Measurements from ENCODE around the gene PCID2.
A peak's percentile ranks its signal among the peaks of the same experiment; 100 is the strongest.

Gene PCID2

GRCh38 chr13:113220877-113221276 is 12.4 kb upstream of the PCID2 start:
- DNase-seq (ENCODE audit: insufficient read length, low spot score) (no peak), FAIRE-seq (no peak)

GRCh38 chr13:113220141-113220598 is 11.7 kb upstream of the PCID2 start:
- no peak for FAIRE-seq
- DNase-seq (ENCODE audit: insufficient read length, low spot score): no peak

- DNase-seq (ENCODE audit: insufficient read length, low spot score) (no peak), FAIRE-seq (no peak)
Observed at GRCh38 chr13:113219256-113219940, 10.9 kb upstream of the PCID2 start.

GRCh38 chr13:113218586-113218985 is 10.1 kb upstream of the PCID2 start:
- DNase-seq (ENCODE audit: insufficient read length, low spot score) (no peak), FAIRE-seq (no peak)

DNA sequence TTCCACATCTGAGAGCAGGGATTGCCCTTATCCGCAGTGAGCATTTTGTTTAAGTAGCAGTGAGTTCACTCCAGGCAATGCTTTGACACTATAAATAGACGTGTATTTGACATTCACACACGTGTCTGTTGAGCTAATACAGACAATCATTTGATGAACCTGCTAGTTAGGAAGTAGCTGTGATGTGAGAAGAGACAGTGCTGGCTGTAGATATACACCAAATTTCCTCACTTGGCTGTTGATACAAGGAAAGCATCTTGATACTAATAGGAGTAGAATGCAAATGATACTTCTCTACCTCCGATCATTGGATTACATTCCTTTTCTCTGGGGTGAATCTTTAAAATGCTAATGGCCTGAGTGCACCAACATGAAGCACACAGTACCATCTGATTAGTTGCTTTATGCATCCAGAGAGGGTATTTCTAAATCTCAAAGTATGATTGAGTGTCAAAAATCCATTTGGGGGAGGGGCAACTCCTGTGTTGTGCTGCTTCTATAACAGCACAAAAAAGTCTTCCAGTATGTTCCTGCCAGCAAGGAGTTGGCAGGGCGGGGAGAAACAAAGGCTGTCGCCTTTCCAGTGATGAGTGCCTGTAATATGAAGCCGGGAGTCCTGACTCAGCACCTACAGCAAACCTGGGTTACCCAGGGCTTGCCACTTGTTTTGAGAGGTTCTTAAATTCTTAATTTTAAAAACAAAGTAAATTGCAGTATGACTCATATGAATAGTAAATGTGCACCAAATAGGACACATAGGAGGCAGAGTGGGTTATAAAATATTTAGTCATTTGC is 8.0 kb upstream of the PCID2 start:
- FAIRE-seq: no peak
- DNase-seq (ENCODE audit: insufficient read length, low spot score): peak; percentile 52

GRCh38 chr13:113211774-113212173 is 3.3 kb upstream of the PCID2 start:
- DNase-seq (ENCODE audit: insufficient read length, low spot score) (no peak), FAIRE-seq (no peak)

GRCh38 chr13:113210833-113211232 is 2.4 kb upstream of the PCID2 start:
- FAIRE-seq (no peak), DNase-seq (ENCODE audit: insufficient read length, low spot score) (no peak)

DNA sequence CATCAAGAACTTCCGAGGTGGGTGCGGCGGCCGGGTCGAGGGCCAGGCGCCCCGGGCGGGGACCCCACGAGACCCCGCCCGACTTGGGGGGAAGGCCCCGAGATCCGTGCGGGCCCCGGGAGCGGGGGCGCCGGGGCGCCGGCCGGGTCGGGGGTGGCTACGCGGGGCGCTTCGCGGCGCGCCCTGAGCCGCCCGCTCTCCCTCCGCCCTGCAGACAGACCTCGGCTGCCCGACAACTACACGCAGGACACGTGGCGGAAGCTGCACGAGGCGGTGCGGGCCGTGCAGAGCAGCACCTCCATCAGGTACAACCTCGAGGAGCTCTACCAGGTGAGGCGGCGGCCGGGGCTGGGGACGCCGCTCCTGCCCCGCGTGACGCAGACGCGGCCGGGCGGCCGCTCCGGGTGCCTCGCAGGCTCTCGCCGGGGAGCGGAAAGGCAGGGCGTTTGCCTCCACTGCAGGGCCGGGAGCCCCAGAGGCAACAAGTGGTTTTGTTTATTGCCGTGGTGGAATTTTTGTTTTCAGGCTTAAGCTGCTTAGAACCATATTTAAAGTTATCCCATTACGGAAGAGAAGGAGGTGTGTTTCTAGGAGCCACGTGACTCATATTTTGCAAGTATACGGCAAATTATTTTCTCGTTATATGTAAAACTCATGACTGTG is 1.4 kb upstream of the PCID2 start:
- DNase-seq (ENCODE audit: insufficient read length, low spot score) (no peak), FAIRE-seq (no peak)

GRCh38 chr13:113209336-113209758 is 878 bp upstream of the PCID2 start, which contains the start of gene CUL4A:
TSS of gene CUL4A (plus strand) at chr13:113209613. CDS start at chr13:113209628, 15 bp downstream.
- FAIRE-seq (no peak), DNase-seq (ENCODE audit: insufficient read length, low spot score) (peak; percentile 53)

DNA sequence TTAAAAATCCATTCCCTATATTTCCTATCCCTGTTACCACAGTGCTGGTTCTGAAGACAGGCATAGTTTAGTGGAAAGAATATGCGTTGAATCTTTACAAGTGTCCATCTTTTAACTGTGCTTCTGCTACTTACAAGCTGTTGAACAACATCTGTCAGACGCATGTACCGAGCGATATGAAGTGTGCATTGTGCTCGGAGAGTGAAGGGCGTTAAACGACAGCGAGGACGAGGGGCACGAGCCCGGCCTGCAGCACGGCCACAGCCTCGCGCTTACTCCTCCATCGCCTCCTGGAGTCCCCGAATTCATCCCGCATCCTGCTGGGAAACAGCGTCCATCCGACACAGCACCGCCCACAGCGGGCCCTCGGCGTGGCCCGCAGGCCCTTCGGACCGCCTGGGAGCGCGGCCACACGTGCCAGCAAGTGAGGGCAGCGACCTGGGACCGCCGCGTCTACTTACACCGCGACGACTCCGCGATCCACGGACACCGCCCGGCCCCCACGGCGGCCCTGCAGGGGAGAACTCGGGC is 514 bp downstream of the PCID2 start:
- no peak for DNase-seq (ENCODE audit: insufficient read length, low spot score)
- FAIRE-seq: peak; percentile 26

GRCh38 chr13:113207460-113207859 is 1.0 kb downstream of the PCID2 start:
- DNase-seq (ENCODE audit: insufficient read length, low spot score) (no peak), FAIRE-seq (no peak)

- FAIRE-seq (no peak), DNase-seq (ENCODE audit: insufficient read length, low spot score) (no peak)
Observed at GRCh38 chr13:113205428-113205931, 3.0 kb downstream of the PCID2 start.

DNA sequence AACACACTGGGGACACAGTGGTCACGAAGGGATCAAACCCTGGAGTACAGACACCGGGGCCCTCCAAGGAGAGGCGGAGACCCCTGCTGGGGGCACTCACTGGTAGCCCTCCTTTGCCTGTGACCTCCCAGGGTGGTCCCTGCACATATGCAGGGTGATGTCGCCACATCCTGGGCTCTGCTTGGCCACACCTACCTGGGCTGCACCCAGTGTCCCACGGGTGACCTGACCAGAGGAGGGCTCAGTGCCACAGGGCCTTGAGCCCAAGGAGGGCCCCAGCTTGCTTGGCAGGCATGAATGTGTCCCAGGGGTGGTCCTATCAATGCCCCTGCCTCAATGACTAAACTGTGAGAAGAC is 4.1 kb downstream of the PCID2 start:
- no peak for FAIRE-seq
- no peak for DNase-seq (ENCODE audit: insufficient read length, low spot score)

GRCh38 chr13:113203507-113204377 is 4.7 kb downstream of the PCID2 start:
- FAIRE-seq (no peak), DNase-seq (ENCODE audit: insufficient read length, low spot score) (no peak)

GRCh38 chr13:113202912-113203311 is 5.6 kb downstream of the PCID2 start:
- no peak for FAIRE-seq
- DNase-seq (ENCODE audit: insufficient read length, low spot score): no peak

- FAIRE-seq (no peak), DNase-seq (ENCODE audit: insufficient read length, low spot score) (no peak)
Observed at GRCh38 chr13:113201815-113202214, 6.7 kb downstream of the PCID2 start.

DNA sequence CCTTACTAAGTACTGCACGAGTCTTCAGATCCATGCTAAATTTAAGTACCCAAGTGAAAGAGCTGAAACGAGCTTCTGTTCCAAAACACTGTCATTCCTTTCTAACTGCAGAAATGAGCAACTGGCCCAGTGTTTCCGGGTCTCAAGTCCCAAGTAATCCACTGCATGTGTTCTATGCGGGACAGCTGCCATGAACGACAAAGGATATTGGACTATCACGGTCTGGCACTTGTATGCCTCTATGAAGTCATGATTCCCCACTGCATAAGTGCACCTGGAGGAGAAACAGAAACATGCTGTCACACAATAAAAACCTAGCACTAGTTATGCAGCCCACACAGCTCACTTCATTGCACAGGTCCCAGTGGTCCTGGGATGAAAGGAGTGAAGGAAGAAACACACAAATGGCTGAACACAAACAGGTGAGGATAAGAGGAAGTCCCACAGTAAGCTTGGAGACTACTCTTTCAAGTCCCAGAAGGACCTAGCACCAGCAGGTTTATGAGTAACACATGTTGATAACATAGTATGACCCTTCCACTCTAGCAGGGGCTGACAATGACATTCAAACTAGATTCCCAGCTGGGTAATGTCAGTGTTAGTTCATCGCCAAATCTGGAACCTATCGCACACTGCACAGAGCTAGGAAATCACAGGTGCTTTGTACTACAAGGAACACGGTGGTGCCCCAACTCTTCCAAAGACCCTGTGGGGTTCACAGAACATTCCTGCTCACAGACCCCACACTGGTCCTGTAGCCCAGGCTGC is 11.3 kb downstream of the PCID2 start:
- FAIRE-seq: no peak
- DNase-seq (ENCODE audit: insufficient read length, low spot score): no peak

DNA sequence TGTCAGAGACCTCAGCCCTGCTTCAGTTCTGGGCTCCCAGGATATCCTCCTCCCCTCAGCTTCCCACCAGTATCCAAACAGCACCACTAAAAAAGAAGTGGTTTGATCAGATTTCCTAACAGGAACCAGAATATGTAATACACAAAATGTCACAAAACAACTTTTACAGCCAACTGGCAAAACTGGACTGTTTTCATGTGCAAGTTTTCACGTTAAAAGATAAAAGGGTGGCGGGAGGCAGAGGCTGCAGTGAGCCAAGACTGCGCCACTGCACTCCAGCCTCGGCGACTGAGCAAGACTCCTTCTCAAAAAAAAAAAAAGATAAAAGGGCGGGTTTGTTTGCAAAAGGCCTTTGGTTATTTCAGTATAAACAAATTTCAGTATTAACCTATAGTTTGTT is 13.1 kb downstream of the PCID2 start:
- FAIRE-seq (no peak), DNase-seq (ENCODE audit: insufficient read length, low spot score) (no peak)

GRCh38 chr13:113192902-113193301 is 15.6 kb downstream of the PCID2 start:
- DNase-seq (ENCODE audit: insufficient read length, low spot score) (no peak), FAIRE-seq (no peak)
